ENCODE results near the gene PSMC3.

DNA sequence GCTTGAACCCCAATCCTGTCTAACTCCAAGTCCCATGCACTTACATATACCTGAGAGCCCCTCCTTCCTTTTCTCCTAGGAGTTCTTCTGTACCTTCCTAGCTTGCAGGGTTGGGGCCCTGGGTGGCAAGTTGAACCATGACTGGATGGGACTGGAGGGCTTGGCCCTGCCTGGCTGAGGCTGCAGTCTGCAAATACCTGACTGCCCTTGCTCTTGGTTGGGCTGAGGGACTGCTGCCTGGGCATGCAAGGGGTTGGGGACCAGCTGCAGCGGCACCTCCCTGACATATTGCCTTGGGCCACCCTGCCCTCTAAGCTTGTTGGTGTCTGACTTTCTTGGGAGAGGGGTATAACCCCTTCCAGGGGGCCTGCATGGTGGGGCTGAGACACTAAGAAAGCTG lies 27.7 kb downstream of the PSMC3 start:
- TF ChIP-seq, protein P1, sequence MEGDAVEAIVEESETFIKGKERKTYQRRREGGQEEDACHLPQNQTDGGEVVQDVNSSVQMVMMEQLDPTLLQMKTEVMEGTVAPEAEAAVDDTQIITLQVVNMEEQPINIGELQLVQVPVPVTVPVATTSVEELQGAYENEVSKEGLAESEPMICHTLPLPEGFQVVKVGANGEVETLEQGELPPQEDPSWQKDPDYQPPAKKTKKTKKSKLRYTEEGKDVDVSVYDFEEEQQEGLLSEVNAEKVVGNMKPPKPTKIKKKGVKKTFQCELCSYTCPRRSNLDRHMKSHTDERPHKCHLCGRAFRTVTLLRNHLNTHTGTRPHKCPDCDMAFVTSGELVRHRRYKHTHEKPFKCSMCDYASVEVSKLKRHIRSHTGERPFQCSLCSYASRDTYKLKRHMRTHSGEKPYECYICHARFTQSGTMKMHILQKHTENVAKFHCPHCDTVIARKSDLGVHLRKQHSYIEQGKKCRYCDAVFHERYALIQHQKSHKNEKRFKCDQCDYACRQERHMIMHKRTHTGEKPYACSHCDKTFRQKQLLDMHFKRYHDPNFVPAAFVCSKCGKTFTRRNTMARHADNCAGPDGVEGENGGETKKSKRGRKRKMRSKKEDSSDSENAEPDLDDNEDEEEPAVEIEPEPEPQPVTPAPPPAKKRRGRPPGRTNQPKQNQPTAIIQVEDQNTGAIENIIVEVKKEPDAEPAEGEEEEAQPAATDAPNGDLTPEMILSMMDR (IDR thresholded peaks at IDR 0.05): no peak
- no peak for TF ChIP-seq POLR2A (IDR thresholded peaks at IDR 0.05)

Data from esophagus squamous epithelium (tissue), 4 donors.